ENCODE measurements around the gene PFKP. TPM values are rescaled to one million over a fixed set of nuclear protein-coding genes. Genes with fewer than 3 reads are reported as not detected.

PFKP gene
- total RNA-seq, 1 experiment from 2014 or later = 232 TPM

- intact Hi-C loops (cut with micrococcal nuclease; ENCODE audit: unreplicated experiment) = no loop called here
- POLR2A ChIA-PET = no interaction called here
- ATAC-seq = no peak
- Histone ChIP-seq H3K4me3 (ENCODE audit: low read depth in 2 of 2, low read length in 2 of 2) (no peak overlapping the region), H3K27me3 (ENCODE audit: control insufficient read depth, insufficient read depth, low read length) (no peaks in the 10 kb centered on the region), H3K27ac (ENCODE audit: low read length) (no peak overlapping the region), H3K36me3 (ENCODE audit: control insufficient read depth, insufficient read depth, low read length) (no peaks in the 10 kb centered on the region), H3K4me1 (ENCODE audit: control insufficient read depth, insufficient read depth, low read length) (no peaks in the 10 kb centered on the region), H3K9me3 (ENCODE audit: control insufficient read depth, insufficient read depth, low read depth, low read length) (no peaks in the 10 kb centered on the region)
- BruUV-seq (replicated peaks) = no TSS peak
- CTCF ChIA-PET = no interaction called here
- in situ Hi-C loops (cut with HindIII; ENCODE audit: low pct_unique_long_range_greater_than_20kb, low sequenced_read_pairs) = no loop called here
- TF ChIP-seq CTCF (IDR thresholded peaks at IDR 0.05) (no peak), SIN3A (IDR thresholded peaks at IDR 0.05; ENCODE audit: borderline replicate concordance, insufficient read depth, low read depth, low read length) (no peak), TCF7L2 (IDR thresholded peaks at IDR 0.05; ENCODE audit: low read depth, low read length) (no peak)
- DNase-seq (ENCODE audit: low read depth, low spot score) = no peak
Observed at GRCh38 chr10:3057946-3058345, 9.4 kb upstream of the PFKP start.

- DNase-seq (ENCODE audit: low read depth, low spot score) (no peak), ATAC-seq (no peak)
- BruUV-seq (replicated peaks) = no TSS peak
- no peak for TF ChIP-seq CTCF (IDR thresholded peaks at IDR 0.05)
- no peak for TF ChIP-seq REST (IDR thresholded peaks at IDR 0.05; ENCODE audit: insufficient read depth in 1 of 2, low read depth in 2 of 2, low read length in 1 of 2)
- TF ChIP-seq TCF7L2 (IDR thresholded peaks at IDR 0.05; ENCODE audit: low read depth, low read length) = no peak
- TF ChIP-seq POLR2AphosphoS5 (IDR thresholded peaks at IDR 0.05; ENCODE audit: low read depth, low read length) = no peak
- no peak for TF ChIP-seq SIN3A (IDR thresholded peaks at IDR 0.05; ENCODE audit: borderline replicate concordance, insufficient read depth, low read depth, low read length)
- Histone ChIP-seq H3K4me3 (ENCODE audit: low read depth in 2 of 2, low read length in 2 of 2) (no peak overlapping the region), H3K27ac (ENCODE audit: low read length) (no peak overlapping the region), H3K36me3 (ENCODE audit: control insufficient read depth, insufficient read depth, low read length) (no peaks in the 10 kb centered on the region), H3K4me1 (ENCODE audit: control insufficient read depth, insufficient read depth, low read length) (no peaks in the 10 kb centered on the region), H3K27me3 (ENCODE audit: control insufficient read depth, insufficient read depth, low read length) (no peaks in the 10 kb centered on the region), H3K9me3 (ENCODE audit: control insufficient read depth, insufficient read depth, low read depth, low read length) (no peaks in the 10 kb centered on the region)
- in situ Hi-C loops (cut with HindIII; ENCODE audit: low pct_unique_long_range_greater_than_20kb, low sequenced_read_pairs) (no loop called here), intact Hi-C loops (cut with micrococcal nuclease; ENCODE audit: unreplicated experiment) (no loop called here)
- POLR2A ChIA-PET = no interaction called here
- CTCF ChIA-PET = no interaction called here
Observed at GRCh38 chr10:3059974-3060373, 7.4 kb upstream of the PFKP start.
